IMR-90 (cell line): ENCODE data around the gene DTHD1. TPM values are rescaled to one million over a fixed set of nuclear protein-coding genes. Genes with fewer than 3 reads are reported as not detected.

Source experiments
- ATAC-seq: fragments of 200-7000 bp; cut with Tn5 transposase; 2 replicates; pipeline ENCODE4 v1.9.1; 2020; ENCODE audit warnings: low read depth, mild to moderate bottlenecking, moderate library complexity
- BruUV-seq: library from RNA; stranded (reverse); fragments of 400-500 nt; replicated peaks from 2 replicates; lab custom pipeline; 2021; lab: Mats Ljungman, UMichigan
- CTCF ChIA-PET: fragments of 300-600 bp; formaldehyde crosslinking; extraction: SDS; loops from one replicate; lab custom pipeline; 2021; ENCODE audit warnings: antibody characterized with exemption; lab: Yijun Ruan, JAX
- POLR2A ChIA-PET: fragments of 300-600 bp; sonication (Branson Sonifier 250); formaldehyde crosslinking; loops from one replicate; lab custom pipeline; 2022; ENCODE audit warnings: antibody characterized with exemption; ENCODE audit not compliant: unreplicated experiment; lab: Charles Lee
- DNase-seq: peaks from one replicate; pipeline ENCODE4 v3.0.0; 2013
- H2AFZ ChIP-seq: replicated peaks from 2 replicates; pipeline ENCODE3; 2013; ENCODE audit warnings: low read length, mild to moderate bottlenecking; ENCODE audit not compliant: poor library complexity
- H2AK5ac ChIP-seq: 2 replicates; pipeline ENCODE4 v1.6.1; 2013; ENCODE audit warnings: low read depth, low read length, inconsistent platforms
- H2AK9ac ChIP-seq: replicated peaks from 2 replicates; pipeline ENCODE3; 2013; ENCODE audit warnings: mild to moderate bottlenecking, low read depth, low read length, moderate library complexity; ENCODE audit not compliant: poor library complexity
- H2BK120ac ChIP-seq: 2 replicates; pipeline ENCODE4 v1.6.1; 2013; ENCODE audit warnings: low read depth, low read length, inconsistent platforms
- H2BK15ac ChIP-seq: 3 replicates; pipeline ENCODE4 v1.6.1; 2013; ENCODE audit warnings: low read depth, low read length, inconsistent platforms
- H2BK20ac ChIP-seq: 2 replicates; pipeline ENCODE4 v1.6.1; 2013; ENCODE audit warnings: low read depth, mild to moderate bottlenecking, inconsistent platforms, low read length, moderate library complexity
- H2BK5ac ChIP-seq: 2 replicates; pipeline ENCODE4 v1.6.1; 2013; ENCODE audit warnings: mild to moderate bottlenecking, low read depth, low read length, inconsistent platforms; ENCODE audit not compliant: poor library complexity, severe bottlenecking
- H3K14ac ChIP-seq: replicated peaks from 2 replicates; pipeline ENCODE4 v1.6.1; 2013; ENCODE audit warnings: low read depth, low read length, inconsistent platforms
- H3K18ac ChIP-seq: 2 replicates; pipeline ENCODE4 v1.6.1; 2013; ENCODE audit warnings: low read depth, low read length, control low read depth
- H3K23ac ChIP-seq: 2 replicates; pipeline ENCODE4 v1.6.1; 2013; ENCODE audit warnings: low read depth, low read length, inconsistent platforms
- H3K27ac ChIP-seq: 2 replicates; pipeline ENCODE4 v1.5.1; 2013; ENCODE audit warnings: mild to moderate bottlenecking, control low read depth, low read length; ENCODE audit not compliant: insufficient read depth
- H3K27me3 ChIP-seq: 2 replicates; pipeline ENCODE4 v1.6.1; 2013; ENCODE audit warnings: low read length; ENCODE audit not compliant: control insufficient read depth, insufficient read depth
- H3K36me3 ChIP-seq: 2 replicates; pipeline ENCODE4 v1.6.1; 2013; ENCODE audit warnings: low read length, mixed read lengths; ENCODE audit not compliant: control insufficient read depth, insufficient read depth
- H3K4ac ChIP-seq: 2 replicates; pipeline ENCODE4 v1.6.1; 2013; ENCODE audit warnings: low read depth, low read length, inconsistent platforms
- H3K4me1 ChIP-seq: 2 replicates; pipeline ENCODE4 v1.6.1; 2013; ENCODE audit warnings: low read length, mixed read lengths; ENCODE audit not compliant: control insufficient read depth, insufficient read depth
- H3K4me2 ChIP-seq: 2 replicates; pipeline ENCODE4 v1.6.1; 2013; ENCODE audit warnings: low read depth, mild to moderate bottlenecking, control low read depth, low read length, moderate library complexity
- H3K4me3 ChIP-seq: 2 replicates; pipeline ENCODE4 v1.5.1; 2013; ENCODE audit warnings: low read depth, mild to moderate bottlenecking, control low read depth, low read length, moderate library complexity; ENCODE audit not compliant: insufficient read depth
- H3K56ac ChIP-seq: 2 replicates; pipeline ENCODE4 v1.6.1; 2013; ENCODE audit warnings: low read length, inconsistent platforms; ENCODE audit not compliant: insufficient read depth; ENCODE audit errors: extremely low read depth
- H3K79me1 ChIP-seq, 2 experiments: 2 replicates each; pipeline ENCODE4 v1.6.1; 2013; ENCODE audit warnings: low read length in 2 of 2, inconsistent platforms in 1 of 2, low read depth in 1 of 2
- H3K9ac ChIP-seq: 2 replicates; pipeline ENCODE4 v1.6.1; 2013; ENCODE audit warnings: low read depth, low read length, control low read depth
- H3K9me1 ChIP-seq: 2 replicates; pipeline ENCODE4 v1.6.1; 2013; ENCODE audit warnings: low read length, inconsistent platforms; ENCODE audit not compliant: insufficient read depth
- H3K9me3 ChIP-seq: 2 replicates; pipeline ENCODE4 v1.6.1; 2013; ENCODE audit warnings: low read length; ENCODE audit not compliant: control insufficient read depth, insufficient read depth
- H4K20me1 ChIP-seq: 2 replicates; pipeline ENCODE4 v1.6.1; 2013; ENCODE audit warnings: low read length, inconsistent platforms; ENCODE audit not compliant: insufficient read depth
- H4K5ac ChIP-seq: 2 replicates; pipeline ENCODE4 v1.6.1; 2013; ENCODE audit warnings: mild to moderate bottlenecking, low read depth, low read length, control low read depth
- H4K8ac ChIP-seq, 2 experiments: 2 replicates each; pipeline ENCODE4 v1.6.1; 2013; ENCODE audit warnings: low read depth in 2 of 2, low read length in 2 of 2, control low read depth in 1 of 2, inconsistent platforms in 1 of 2
- H4K91ac ChIP-seq: 2 replicates; pipeline ENCODE4 v1.6.1; 2013; ENCODE audit warnings: low read depth, low read length, inconsistent platforms; ENCODE audit not compliant: insufficient read depth
- BHLHE40 ChIP-seq: fragments of 150-350 bp; IDR thresholded peaks from 2 replicates; pipeline ENCODE4 v1.6.1; 2016; ENCODE audit warnings: mild to moderate bottlenecking, low read depth, low read length
- CEBPB ChIP-seq: IDR thresholded peaks from 2 replicates; pipeline ENCODE4 v1.6.1; 2012; ENCODE audit warnings: low read depth, low read length, improper control_type of control experiment
- CHD1 ChIP-seq: IDR thresholded peaks from 2 replicates; pipeline ENCODE4 v1.6.1; 2012; ENCODE audit warnings: low read depth, low read length, improper control_type of control experiment
- ELK1 ChIP-seq: fragments of 150-350 bp; IDR thresholded peaks from 2 replicates; pipeline ENCODE4 v1.6.1; 2016; ENCODE audit warnings: low read depth, mild to moderate bottlenecking, low read length, moderate library complexity, borderline replicate concordance
- FOS ChIP-seq: fragments of 150-350 bp; IDR thresholded peaks from 2 replicates; pipeline ENCODE4 v1.6.1; 2016; ENCODE audit warnings: low read depth, low read length
- MAFK ChIP-seq: IDR thresholded peaks from 2 replicates; pipeline ENCODE4 v1.6.1; 2012; ENCODE audit warnings: low read depth, low read length, improper control_type of control experiment
- MAZ ChIP-seq: IDR thresholded peaks from 2 replicates; pipeline ENCODE4 v1.6.1; 2012; ENCODE audit warnings: low read depth, mild to moderate bottlenecking, low read length, improper control_type of control experiment, moderate library complexity, borderline replicate concordance
- NFE2L2 ChIP-seq: fragments of 150-350 bp; IDR thresholded peaks from 2 replicates; pipeline ENCODE4 v1.6.1; 2016; ENCODE audit warnings: low read depth, mild to moderate bottlenecking, low read length
- POLR2A ChIP-seq: IDR thresholded peaks from 2 replicates; pipeline ENCODE4 v1.6.1; 2012; ENCODE audit warnings: mild to moderate bottlenecking, low read depth, low read length
- RAD21 ChIP-seq: IDR thresholded peaks from 2 replicates; pipeline ENCODE4 v1.6.1; 2012; ENCODE audit warnings: low read length, improper control_type of control experiment
- RCOR1 ChIP-seq: IDR thresholded peaks from 2 replicates; pipeline ENCODE4 v1.6.1; 2012; ENCODE audit warnings: mild to moderate bottlenecking, low read length, improper control_type of control experiment; ENCODE audit not compliant: insufficient replicate concordance
- RFX5 ChIP-seq: IDR thresholded peaks from 2 replicates; pipeline ENCODE4 v1.8.0; 2012; ENCODE audit warnings: low read depth, mild to moderate bottlenecking, low read length, moderate library complexity
- SMC3 ChIP-seq: fragments of 150-350 bp; IDR thresholded peaks from 2 replicates; pipeline ENCODE4 v1.6.1; 2016; ENCODE audit warnings: low read depth, mild to moderate bottlenecking, antibody characterized with exemption, low read length, moderate library complexity
- WGBS, 2 experiments: methylation state at CpG; one replicate each; pipeline versions ENCODE4 v1.1.5 to v1.1.7; 2013; ENCODE audit warnings: missing lambda C conversion rate in 2 of 2; ENCODE audit not compliant: insufficient read length in 1 of 2; ENCODE audit errors: extremely low coverage in 2 of 2; 5-methylcytosine and 5-hydroxymethylcytosine counted together
- dilution Hi-C: fragments of 300-500 bp; cut with HindIII; formaldehyde crosslinking; loops from one replicate; pipeline ENCODE4 v1.14.3; 2018; ENCODE audit warnings: low sequenced_read_pairs; ENCODE audit not compliant: unreplicated experiment
- in situ Hi-C: fragments of 300-500 bp; cut with MboI; formaldehyde crosslinking; loops from 3 replicates; pipeline ENCODE4 v1.14.3; 2019; ENCODE audit warnings: low sequenced_read_pairs, inconsistent platforms, mixed read lengths
- intact Hi-C: fragments of 100-400 bp; cut with micrococcal nuclease; formaldehyde crosslinking; loops from 2 replicates; pipeline ENCODE4 v1.10.0; 2022
- polyA plus RNA-seq, 3 experiments: library from polyadenylated mRNA; depleted of rRNA; stranded (reverse); fragments of >200 nt; gene quantifications; 2 replicates each; pipeline ENCODE4 v1.2.3, GENCODE V29; 2012; ENCODE audit warnings: low replicate concordance in 1 of 3
- total RNA-seq: library from RNA; depleted of rRNA; stranded (reverse); fragments of >200 nt; gene quantifications from 2 replicates; pipeline ENCODE4 v1.2.3, GENCODE V29; 2012
- TF ChIP-seq, protein P1 (sequence below): fragments of 150-350 bp; IDR thresholded peaks from 2 replicates; pipeline ENCODE4 v1.6.1; 2017; ENCODE audit warnings: mild to moderate bottlenecking, antibody characterized with exemption, low read length, low read depth
- TF ChIP-seq, protein P2 (sequence below): conservative IDR thresholded peaks from 2 replicates; pipeline ENCODE4 v1.5.1; 2012; ENCODE audit warnings: mild to moderate bottlenecking, low read depth, low read length, improper control_type of control experiment

Gene DTHD1
- total and polyA plus RNA-seq, 2 of the 4 experiments (the other 2 are of a cell fraction) = not detected

DNA sequence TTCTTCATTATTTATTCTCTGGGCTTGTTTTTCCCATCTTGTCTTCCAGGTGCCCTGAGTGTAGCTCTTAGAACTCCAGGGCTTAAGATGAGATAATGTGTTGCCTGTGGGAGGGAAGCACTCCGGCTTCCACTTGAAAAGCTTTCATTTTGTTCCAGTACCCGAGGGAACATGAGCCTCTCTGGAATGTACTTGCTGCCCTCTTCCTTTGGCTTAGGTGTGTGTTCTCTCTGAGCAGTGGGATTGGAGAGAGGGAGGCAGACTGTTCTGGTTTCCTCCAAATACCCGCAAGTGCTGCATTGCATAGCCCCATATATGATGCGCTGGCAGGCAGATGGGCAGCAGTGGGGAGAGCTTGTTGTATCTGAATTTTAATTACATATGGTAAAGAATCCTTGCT is 861 bp upstream of the DTHD1 start:
- POLR2A ChIA-PET = no interaction called here
- no peak overlapping the region for H3K9ac ChIP-seq
- H3K23ac ChIP-seq = no peak overlapping the region
- no peaks in the 10 kb centered on the region for H3K36me3 ChIP-seq
- H4K8ac ChIP-seq = no peak overlapping the region
- no TSS peak for BruUV-seq
- in situ Hi-C loops = no loop called here
- no peak overlapping the region for H4K91ac ChIP-seq
- no peak overlapping the region for H4K5ac ChIP-seq
- H2BK5ac ChIP-seq = no peak overlapping the region
- no peak overlapping the region for H3K14ac ChIP-seq
- H3K4ac ChIP-seq = no peak overlapping the region
- no peak overlapping the region for H3K56ac ChIP-seq
- H4K20me1 ChIP-seq = no peaks in the 10 kb centered on the region
- H3K4me2 ChIP-seq = no peak overlapping the region
- no CpG with 5 or more reads among the region's 4 CpGs for WGBS, 2 experiments
- H3K4me3 ChIP-seq = no peak overlapping the region
- H2AFZ ChIP-seq = no peak overlapping the region
- no peak overlapping the region for H3K18ac ChIP-seq
- DNase-seq (no peak), ATAC-seq (no peak)
- CTCF ChIA-PET = no interaction called here
- no peak for TF ChIP-seq CEBPB
- no peak for TF ChIP-seq RCOR1
- no peak for TF ChIP-seq NFE2L2
- no peak for TF ChIP-seq SMC3
- no peak for TF ChIP-seq MAZ
- no peak for TF ChIP-seq ELK1
- no peak for TF ChIP-seq FOS
- TF ChIP-seq, protein P1, sequence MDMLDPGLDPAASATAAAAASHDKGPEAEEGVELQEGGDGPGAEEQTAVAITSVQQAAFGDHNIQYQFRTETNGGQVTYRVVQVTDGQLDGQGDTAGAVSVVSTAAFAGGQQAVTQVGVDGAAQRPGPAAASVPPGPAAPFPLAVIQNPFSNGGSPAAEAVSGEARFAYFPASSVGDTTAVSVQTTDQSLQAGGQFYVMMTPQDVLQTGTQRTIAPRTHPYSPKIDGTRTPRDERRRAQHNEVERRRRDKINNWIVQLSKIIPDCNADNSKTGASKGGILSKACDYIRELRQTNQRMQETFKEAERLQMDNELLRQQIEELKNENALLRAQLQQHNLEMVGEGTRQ = no peak
- no peak for TF ChIP-seq BHLHE40
- TF ChIP-seq, protein P2, sequence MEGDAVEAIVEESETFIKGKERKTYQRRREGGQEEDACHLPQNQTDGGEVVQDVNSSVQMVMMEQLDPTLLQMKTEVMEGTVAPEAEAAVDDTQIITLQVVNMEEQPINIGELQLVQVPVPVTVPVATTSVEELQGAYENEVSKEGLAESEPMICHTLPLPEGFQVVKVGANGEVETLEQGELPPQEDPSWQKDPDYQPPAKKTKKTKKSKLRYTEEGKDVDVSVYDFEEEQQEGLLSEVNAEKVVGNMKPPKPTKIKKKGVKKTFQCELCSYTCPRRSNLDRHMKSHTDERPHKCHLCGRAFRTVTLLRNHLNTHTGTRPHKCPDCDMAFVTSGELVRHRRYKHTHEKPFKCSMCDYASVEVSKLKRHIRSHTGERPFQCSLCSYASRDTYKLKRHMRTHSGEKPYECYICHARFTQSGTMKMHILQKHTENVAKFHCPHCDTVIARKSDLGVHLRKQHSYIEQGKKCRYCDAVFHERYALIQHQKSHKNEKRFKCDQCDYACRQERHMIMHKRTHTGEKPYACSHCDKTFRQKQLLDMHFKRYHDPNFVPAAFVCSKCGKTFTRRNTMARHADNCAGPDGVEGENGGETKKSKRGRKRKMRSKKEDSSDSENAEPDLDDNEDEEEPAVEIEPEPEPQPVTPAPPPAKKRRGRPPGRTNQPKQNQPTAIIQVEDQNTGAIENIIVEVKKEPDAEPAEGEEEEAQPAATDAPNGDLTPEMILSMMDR = no peak
- TF ChIP-seq RAD21 = no peak
- TF ChIP-seq CHD1 = no peak
- no peak for TF ChIP-seq MAFK
- TF ChIP-seq RFX5 = no peak
- TF ChIP-seq POLR2A = no peak
- no peaks in the 10 kb centered on the region for H3K9me3 ChIP-seq
- no peak overlapping the region for H2BK20ac ChIP-seq
- no peak overlapping the region for H3K27ac ChIP-seq
- no peaks in the 10 kb centered on the region for H3K79me1 ChIP-seq
- no peak overlapping the region for H2BK15ac ChIP-seq
- H2BK120ac ChIP-seq = no peak overlapping the region
- dilution Hi-C loops = no loop called here
- H3K27me3 ChIP-seq = no peaks in the 10 kb centered on the region
- no peak overlapping the region for H2AK9ac ChIP-seq
- H2AK5ac ChIP-seq = no peak overlapping the region
- H3K4me1 ChIP-seq = no peaks in the 10 kb centered on the region
- intact Hi-C loops = no loop called here
- no peaks in the 10 kb centered on the region for H3K9me1 ChIP-seq
